Heart left ventricle (tissue), 13 donors: Measurements from ENCODE around the gene RPF1.

Experiments
- POLR2A ChIP-seq, 2 donors: fragments of 450-650 bp; IDR thresholded peaks; one replicate each; pipeline ENCODE4 v1.6.1; 2017; ENCODE audit warnings: antibody characterized with exemption in 2 of 2, mild to moderate bottlenecking in 2 of 2, moderate library complexity in 2 of 2
- TF ChIP-seq, protein P1 (sequence below), 12 donors: fragments of 200-600 bp; sonication (generic) in 4 of 12; IDR thresholded peaks; one replicate each; pipeline versions ENCODE4 v1.5.0 to v1.8.0; 2018 to 2022; ENCODE audit warnings: antibody characterized with exemption in 12 of 12, mild to moderate bottlenecking in 5 of 12
- donor health status: ischemic (EF 13 %, LVEDD 7.1; RV severe dilation, severe dysfunction).
- donor health status: DM: no; HTN: yes; CAD: no.
- donor health status: DM: no; HTN: no; CAD: no.
- donor health status: ischemic (EF 25% LVEDD 6.9; RV normal size, moderate dysfunction).
- donor health status: ischemic (EF 25% LVEDD 5.7; RV mildly dilated, moderate dysfunction).
- donor health status: ischemic (EF 35%, LVEDD 5.7; RV mildly dilated, moderate dysfunction).
- donor health status: nonischemic (EF 11% LVEDD 7.7; RV severe dilation, severe dysfunction).
- donor health status: DM: yes; HTN: yes; CAD: no.
- donor health status: PGD.
- donor health status: ischemic (EF 29% LVEDD 5.4; RV normal size, mild dysfunction).
- donor health status: nonischemic (EF 23%, LVEDD 6.1; RV moderate dilation, normal function).

DNA sequence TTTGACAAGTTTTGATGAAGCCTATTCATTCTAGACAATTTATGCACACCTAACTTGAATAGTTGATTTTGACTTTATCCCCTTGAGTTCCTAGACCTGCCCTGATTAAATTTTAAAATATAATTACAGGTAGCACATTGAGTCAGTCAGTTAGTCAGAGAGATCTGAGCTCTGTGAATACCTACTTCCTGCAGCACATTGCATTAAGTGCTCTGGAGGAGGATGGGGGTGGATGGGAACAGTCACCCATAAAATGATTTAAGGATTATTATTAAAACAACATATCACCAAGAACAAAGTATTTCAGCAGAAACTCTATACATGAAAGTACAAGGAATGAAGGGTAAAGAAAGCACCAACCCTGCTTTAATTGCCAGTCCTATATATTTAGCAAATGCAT is 11.8 kb upstream of the RPF1 start:
- TF ChIP-seq, protein P1, sequence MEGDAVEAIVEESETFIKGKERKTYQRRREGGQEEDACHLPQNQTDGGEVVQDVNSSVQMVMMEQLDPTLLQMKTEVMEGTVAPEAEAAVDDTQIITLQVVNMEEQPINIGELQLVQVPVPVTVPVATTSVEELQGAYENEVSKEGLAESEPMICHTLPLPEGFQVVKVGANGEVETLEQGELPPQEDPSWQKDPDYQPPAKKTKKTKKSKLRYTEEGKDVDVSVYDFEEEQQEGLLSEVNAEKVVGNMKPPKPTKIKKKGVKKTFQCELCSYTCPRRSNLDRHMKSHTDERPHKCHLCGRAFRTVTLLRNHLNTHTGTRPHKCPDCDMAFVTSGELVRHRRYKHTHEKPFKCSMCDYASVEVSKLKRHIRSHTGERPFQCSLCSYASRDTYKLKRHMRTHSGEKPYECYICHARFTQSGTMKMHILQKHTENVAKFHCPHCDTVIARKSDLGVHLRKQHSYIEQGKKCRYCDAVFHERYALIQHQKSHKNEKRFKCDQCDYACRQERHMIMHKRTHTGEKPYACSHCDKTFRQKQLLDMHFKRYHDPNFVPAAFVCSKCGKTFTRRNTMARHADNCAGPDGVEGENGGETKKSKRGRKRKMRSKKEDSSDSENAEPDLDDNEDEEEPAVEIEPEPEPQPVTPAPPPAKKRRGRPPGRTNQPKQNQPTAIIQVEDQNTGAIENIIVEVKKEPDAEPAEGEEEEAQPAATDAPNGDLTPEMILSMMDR (IDR thresholded peaks at IDR 0.05): no peak
- TF ChIP-seq POLR2A (IDR thresholded peaks at IDR 0.05): no peak
